Activated CD4-positive, CD25-positive, alpha-beta regulatory T cell (primary cell): Measurements from ENCODE around the gene DCTN2.
"Not testable (repeated sequence)": the region's sequence is repeated elsewhere in the genome, so short reads cannot be mapped to it uniquely, and the experiment has no call there.

ENCODE experiments used
- DNase-seq, 4 experiments: peaks; one replicate each; lab custom pipeline; 2025; lab: John Stamatoyannopoulos, UW

The DCTN2 gene

DNA sequence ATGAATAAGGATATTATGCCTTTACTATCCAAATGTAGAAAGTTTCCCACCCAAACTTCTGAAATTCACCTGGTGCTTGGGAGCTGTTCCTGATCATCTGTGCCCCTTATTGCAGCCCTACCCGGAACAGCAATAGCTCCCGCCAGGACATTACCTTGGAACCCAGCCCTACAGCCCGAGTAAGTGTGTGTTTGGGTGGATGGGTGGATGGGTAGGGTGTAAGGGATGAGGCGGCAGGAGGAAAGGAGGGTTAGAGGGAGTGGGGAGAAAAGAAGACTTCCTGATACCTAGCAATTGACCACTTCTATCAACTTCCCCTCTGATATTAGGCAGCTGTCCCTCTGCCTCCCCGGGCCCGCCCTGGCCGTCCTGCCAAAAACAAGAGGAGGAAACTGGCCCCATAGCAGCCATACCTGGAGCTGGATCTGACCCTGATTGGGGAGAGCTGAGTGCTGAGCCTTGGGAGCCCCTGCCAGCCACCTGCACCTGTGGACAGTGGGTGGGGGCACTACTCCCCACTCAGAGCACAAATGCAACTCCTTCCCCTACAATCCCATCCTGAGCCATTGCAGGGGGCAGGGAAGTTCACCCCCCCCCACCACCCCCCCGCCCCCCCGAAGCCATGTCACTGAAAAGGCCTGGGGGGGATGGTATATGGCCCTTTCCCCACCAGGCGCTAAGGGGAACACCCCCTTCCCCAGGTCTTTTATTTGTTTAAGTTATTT, 18.0 kb downstream of the DCTN2 start:
- no peak for DNase-seq

DNA sequence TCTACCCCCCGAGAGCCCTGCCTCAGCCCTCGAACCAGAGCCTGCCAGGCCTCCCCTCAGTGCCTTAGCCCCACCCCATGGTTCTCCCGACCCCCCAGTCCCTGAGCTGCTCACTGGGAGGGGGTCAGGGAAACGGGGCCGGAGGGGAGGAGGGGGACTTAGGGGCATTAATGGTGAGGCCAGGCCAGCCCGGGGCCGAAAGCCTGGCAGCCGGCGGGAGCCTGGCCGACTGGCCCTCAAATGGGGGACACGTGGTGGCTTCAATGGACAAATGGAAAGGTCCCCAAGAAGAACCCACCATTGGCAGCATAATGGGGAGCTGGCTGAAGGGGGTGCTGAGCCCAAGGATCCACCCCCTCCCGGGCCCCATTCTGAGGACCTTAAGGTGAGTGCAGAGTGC, 18.8 kb downstream of the DCTN2 start:
- no peak for DNase-seq

DNA sequence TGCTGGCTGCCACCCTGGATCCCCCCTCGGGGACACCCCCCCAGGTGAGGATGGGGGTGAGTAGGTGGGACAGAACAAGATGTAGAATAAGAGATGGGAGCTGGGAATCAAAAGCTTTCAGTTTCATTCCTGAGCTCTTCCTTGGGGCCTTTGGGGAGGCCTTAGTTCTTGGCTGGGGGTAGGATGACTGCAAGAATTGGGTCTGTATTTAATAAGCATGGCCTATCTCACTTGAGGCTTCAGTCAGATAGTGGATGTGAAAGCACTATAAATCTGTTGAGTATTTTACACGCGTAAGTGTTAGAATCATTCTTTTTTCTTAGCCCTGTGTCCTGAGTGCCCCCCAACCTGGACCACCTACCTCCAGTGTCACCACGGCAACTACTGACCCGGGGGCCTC, 19.8 kb downstream of the DCTN2 start:
- DNase-seq: no peak

DNA sequence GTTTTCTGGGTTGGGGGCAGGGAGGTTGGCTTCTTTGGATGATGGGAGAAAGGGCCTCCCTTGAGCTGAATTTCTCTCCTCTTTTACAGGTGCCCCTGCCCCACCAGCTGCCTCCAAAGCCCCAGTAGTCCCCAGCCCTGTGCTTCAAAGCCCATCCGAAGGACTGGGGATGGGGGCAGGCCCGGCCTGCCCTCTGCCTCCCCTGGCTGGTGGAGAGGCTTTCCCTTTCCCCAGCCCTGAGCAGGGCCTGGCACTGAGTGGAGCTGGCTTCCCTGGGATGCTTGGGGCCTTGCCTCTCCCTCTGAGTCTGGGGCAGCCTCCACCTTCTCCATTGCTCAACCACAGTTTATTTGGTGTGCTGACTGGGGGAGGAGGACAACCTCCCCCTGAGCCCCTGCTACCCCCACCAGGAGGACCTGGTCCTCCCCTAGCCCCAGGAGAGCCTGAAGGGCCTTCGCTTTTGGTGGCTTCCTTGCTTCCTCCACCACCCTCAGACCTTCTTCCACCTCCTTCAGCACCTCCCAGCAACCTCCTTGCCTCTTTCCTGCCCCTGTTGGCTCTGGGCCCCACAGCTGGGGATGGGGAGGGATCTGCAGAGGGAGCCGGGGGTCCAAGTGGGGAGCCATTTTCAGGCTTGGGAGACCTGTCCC, 20.4 kb downstream of the DCTN2 start:
- no peak for DNase-seq

DNA sequence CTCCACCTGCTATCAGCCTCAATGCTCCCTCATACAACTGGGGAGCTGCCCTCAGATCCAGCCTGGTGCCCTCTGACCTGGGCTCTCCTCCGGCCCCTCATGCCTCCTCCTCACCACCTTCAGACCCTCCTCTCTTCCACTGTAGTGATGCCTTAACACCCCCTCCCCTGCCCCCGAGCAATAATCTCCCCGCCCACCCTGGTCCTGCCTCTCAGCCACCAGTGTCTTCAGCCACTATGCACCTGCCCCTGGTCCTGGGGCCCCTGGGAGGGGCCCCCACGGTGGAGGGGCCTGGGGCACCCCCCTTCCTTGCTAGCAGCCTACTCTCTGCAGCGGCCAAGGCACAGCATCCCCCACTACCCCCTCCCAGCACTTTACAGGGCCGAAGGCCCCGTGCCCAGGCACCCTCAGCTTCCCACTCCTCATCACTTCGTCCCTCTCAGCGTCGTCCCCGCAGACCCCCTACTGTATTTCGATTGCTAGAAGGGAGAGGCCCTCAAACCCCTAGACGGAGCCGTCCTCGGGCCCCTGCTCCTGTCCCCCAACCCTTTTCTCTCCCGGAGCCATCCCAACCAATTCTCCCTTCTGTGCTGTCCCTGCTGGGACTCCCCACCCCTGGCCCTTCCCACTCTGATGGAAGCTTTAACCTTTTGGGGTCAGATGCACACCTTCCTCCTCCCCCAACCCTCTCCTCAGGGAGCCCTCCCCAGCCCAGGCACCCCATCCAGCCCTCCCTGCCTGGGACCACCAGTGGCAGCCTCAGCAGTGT, 21.2 kb downstream of the DCTN2 start:
- no peak for DNase-seq

DNA sequence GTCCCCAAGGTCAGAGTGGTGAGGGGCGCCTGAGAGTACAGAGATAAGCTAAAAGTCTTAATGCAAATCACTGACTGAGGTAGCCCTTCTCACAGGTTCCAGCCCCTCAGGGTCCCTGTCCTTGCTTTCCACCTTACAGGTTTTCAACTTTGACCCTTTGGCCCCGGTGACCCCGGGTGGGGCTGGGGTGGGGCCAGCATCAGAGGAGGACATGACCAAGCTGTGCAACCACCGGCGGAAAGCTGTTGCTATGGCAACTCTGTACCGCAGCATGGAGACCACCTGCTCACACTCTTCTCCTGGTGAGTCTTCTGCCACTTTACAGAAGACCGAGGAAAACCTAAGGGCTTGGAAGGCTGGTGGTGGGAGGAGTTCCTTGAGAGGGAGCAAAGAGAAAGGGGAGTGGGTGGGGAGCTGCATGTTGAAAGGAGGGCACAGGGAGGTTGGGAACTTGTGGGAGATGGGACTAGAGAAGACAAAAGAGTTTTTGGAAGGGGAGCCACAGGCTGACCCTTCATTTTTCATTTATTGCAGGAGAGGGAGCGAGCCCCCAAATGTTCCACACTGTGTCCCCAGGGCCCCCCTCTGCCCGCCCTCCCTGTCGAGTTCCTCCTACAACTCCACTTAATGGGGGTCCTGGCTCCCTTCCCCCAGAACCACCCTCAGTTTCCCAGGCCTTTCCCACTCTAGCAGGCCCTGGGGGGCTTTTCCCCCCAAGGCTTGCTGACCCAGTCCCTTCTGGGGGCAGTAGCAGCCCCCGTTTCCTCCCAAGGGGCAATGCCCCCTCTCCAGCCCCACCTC, 22.0 kb downstream of the DCTN2 start:
- no peak for DNase-seq

DNA sequence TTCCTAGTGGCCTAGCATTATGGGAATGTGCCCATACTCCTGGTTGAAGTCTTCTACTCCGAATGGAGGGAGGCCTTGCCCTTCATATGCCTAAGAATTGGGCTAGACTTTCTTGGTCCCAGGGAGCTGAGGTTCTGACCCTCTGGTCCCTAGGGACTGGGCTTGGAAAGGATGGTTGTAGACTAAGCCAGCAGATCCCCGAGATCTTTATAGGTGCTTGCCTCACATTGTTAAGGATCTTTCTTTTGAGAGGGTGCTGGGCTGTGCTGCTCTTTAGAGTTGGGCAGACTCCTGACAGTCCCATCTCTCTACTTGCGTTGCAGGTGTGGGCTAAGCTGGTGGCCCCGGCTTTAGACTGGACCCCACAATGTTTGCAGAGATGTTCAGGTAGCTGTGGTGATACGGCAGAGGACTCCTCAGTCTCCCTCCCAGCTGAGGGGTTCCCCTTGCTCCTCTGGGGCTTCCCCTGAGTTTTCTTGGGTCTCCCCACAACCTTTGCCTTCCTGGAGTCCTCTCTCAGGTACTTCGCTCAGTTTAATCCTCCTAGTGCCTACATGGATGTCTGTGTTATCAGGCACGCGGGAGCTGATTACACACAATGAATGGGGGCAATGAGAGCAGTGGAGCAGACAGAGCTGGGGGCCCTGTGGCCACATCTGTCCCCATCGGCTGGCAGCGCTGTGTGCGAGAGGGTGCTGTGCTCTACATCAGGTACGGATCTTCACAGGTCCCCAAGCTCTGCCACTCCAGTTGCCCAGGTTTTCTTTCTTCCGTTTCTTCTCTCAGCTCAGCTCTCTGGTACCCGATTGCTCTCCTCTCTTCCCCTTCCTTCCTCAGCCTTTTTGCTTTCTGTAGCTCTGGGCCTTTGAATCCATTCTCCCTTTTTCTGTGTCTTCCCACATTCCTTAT, 23.0 kb downstream of the DCTN2 start:
- no peak for DNase-seq

DNA sequence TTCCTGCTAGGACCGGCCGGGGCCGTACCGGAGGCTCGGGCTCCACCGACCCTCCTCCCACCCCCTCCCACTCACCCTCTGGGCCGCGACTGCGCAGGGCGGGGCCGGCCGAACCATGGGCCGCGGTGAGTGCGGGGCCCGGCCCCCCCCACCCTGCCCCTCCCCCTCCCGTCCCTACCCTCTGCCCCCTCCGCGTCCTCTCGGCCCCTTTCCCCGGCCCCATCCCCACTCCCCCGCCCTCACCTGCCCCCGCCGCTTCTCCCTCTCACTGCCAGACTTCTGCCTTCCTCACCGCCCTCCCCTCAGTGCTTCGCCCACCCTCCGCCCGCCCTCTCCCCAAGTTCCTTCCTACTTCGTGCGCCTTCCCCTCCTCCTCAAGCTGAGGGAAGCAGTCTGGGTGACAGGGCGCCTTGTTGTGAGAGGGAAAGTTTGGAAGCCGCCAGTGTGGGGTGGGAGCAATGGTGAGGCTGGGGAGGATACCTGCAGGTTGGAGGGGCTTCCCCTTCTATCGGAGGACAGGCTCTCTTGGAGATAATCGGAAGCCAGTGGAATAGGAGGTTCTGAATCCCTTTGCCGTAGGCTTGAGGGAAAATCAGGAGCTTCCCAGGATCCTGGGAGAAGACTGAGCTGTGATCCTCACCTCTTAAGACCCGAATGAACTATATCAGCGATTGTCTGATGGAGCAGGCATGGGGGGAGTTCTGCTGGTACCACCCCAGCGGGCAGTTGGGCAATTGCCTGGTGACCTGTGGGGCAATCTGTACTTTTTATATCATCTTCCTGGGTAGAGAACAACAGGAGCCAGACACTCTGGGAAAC, 23.9 kb downstream of the DCTN2 start:
- no peak for DNase-seq

DNA sequence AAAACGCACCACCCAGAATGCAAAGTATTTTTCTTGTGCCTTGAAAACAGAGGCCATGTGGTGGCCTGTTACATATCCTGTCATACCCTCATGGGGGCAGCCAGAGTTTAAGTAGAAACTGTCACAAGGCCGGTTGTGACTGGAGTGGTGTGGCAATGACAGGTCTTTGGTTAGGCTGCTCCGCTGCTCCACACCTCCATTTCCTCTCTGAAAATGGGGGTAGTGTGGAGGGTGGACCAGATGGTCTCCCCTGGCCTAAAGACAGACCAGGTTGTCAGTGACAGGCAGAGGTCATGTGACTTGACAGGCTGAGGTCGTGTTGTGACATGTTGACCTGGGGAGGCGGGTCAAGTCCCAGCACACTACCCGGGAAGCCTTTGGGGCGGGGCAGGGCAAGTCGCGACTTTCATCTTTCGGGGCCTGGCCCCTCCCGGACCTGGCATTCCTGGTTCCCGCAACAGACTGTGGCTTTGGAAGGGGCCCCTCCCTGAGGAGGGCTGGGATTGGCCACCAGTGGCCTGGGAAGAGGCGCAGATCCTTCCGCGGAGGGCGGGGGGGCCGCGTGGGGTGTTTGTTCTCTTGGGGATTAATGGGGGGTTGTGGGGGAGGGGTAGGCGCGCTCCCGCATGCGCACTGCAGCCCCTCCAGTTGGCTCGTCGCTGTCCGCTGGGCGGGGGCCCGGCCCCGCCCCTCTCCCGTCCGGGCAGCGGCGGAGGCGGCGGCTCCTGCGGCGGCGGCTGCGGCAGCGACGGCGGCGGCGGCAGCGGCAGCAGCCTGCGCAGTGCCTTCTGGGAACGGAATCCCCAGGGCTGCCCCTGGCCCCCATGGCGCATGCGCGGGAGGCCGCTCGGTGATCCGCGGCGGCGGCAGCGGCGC, 24.7 kb downstream of the DCTN2 start, which contains the start of gene MBD6:
TSS of gene MBD6 (plus strand) at position 814 of the 876 bp plus-strand sequence. CDS start 1,480 bp downstream, outside the sequence.
- peak; percentile 85 to 95 (median 90) for DNase-seq

DNA sequence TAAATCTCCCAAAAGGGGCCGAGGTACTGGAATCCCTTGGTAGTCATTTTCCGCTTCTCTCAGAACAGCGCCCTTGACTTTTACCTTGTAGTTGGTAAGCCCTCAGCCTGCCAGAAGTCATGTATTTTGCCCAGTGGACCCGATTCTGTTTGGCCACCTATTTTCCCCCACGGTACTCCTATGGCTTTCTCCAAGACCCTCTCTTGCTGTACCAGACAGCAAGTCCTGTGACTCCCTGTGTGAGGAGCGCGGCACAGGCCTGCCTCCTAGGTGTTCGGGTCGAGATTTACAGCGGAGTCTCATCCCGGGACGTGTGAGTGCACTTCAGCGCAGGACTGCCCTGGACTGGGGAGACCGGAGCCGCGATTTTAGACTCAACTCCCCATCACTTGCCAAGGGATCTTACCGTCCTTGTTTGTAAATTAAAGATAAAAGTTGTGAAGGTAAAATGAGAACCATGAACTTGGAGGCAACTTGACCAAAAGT, 25.4 kb downstream of the DCTN2 start:
- DNase-seq: no peak

DNA sequence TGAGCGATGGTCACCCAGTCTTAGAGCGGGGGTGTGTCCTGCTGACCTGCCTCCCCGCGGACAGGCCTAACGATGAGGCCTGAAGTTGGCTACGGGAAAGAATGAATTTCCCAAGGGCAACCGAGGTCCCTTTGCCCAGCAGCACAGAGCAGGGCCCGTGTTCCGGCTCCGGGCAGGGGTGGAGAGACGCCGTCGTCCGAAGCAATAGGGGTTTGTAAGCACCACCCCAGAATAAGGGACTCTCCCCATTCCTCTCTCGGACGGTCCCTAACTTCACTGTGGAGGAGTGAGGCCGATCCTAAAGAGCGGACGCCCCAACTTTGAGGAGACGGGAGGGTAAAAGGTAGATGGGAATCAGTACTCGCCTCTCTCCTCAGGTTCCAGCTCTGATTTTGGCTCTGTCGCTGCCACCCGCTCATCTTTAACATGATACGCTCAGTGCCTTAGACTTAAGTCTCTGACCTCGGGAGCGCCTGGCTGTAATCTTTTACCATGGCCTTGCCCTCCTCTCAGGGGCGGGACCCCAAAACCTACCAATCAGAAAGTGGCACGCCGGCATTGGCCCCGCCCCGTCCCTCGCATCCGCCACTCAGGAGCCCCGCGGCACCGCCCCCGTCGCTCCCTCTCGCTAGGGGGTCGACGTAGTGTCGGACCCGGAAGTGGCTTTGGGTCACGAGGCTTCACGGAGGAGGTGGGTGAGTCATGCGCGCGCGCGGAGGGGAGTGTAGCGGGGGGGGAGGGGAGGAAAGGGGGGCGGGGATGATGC, 26.8 kb downstream of the DCTN2 start, which contains the start of gene DDIT3:
TSS of gene DDIT3 (minus strand) at position 462 of the 766 bp plus-strand sequence. CDS start 3,108 bp downstream, outside the sequence.
- peak; percentile 99 to 100 (median 99) for DNase-seq

DNA sequence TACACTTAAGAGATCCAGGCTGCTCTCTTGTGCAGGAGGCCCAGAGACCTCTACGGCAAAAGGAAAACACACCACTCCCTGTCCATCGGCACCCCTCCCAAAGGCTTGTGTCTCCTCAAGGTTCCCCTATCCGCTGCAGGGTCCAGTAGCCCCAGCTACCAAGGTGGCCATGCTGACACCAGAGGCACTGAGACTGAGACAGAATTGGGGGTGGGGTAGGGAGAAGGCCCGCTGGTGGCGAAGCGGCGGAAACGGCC, 27.3 kb downstream of the DCTN2 start:
- DNase-seq: no peak

DNA sequence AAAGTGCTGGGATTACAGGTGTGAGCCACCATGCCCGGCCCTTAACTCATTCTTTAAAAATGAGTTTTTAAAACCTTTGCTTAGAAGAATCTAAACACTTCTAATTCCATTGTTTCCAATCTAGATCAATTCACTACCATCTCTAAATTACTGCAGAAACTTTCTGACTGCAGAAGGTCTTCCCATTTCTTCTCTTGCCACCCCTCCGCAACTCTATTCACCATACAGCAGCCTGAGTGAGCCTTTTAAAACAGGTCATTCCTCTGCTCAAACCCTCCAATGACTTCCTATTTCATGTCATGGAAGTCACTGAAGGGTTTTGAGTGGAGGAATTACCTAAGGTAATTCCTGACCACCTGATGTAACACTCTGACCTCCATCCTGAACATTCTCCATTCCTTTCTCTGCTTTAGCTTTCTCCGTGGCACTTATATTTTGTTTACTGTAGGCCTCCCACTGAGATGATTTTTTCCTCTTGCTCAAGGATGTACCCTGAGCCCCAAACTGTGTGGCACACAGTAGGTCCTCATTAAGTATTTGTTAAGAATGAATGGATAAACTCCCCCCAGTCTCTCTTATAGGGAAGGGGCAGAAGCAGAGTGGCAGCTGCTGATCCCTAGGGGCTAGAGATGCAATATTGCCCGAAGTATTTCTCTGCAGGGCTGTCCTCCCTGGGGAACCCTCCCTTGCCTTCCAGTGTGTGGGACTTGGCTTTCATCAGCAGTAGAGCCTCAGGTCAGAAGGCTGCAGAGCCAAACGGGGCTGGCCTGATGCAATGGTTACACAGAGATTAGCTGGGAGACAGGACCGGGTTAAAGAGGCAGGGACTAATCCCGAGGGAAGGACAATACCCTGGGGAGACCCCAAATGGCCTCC, 27.8 kb downstream of the DCTN2 start:
- no peak for DNase-seq

DNA sequence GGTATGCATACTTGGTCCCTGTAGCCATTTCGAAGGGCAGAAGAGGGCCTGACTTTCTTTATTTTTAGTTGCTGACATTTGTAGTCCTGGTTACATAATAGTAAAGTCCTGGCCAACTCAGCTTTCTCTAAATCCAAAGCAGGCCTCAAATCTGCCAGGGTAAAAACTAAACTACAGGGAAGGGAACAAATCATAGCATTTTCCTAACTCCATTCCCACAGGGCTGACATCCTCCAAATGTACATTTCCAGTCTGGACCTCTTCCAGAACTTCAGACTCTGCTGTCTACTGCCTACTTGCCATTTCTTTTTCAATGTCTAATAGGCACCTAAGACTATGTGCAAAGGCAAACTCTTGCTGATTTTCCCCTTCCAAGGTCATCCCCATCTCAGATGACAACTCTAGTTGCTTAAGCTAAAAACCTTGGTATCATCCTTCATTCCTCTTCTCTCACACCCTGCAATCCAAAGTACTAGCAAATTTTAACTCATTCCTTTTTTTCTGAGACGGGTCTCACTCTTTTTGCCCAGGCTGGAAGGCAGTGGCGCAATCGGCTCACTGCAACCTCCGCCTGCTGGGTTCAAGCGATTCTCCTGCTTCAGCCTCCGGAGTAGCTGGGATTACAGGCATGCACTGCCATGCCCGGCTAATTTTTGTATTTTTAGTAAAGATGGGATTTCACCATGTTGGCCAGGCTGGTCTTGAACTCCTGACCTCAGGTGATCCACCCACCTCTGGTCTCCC, 28.6 kb downstream of the DCTN2 start:
- DNase-seq: no peak

DNA sequence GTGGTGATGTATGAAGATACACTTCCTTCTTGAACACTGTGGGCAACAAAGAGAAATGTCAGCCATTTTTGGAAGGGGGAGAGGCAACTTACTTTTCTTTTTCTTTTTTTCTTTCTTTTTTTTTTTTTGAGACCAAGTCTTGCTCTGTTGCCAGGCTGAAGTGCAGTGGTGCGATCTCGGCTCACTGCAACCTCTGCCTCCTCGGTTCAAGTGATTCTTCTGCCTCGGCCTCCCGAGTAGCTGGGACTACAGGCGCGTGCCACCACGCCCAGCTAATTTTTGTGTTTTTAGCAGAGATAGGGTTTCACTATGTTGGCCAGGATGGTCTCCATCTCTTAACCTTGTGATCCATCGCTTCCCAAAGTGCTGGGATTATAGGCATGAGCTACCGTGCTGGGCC, 29.3 kb downstream of the DCTN2 start:
- DNase-seq: not testable (repeated sequence)

DNA sequence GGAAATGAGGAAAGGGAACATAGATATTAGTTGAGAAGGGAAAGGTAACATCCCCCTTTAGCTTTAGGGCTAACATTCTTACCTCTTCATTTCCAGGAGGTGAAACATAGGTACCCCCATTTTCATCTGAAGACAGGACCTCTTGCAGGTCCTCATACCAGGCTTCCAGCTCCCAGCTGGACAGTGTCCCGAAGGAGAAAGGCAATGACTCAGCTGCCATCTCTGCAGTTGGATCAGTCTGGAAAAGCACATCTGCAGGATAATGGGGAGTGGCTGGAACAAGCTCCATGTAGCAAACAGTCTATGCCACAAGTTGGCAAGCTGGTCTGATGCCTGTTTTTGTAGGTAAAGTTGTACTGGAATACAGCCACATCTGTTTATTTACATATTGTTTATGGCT, 29.8 kb downstream of the DCTN2 start:
- DNase-seq: no peak
